ENCODE measurements around the gene PAK4.
"Not testable (repeated sequence)": the region's sequence is repeated elsewhere in the genome, so short reads cannot be mapped to it uniquely, and the experiment has no call there.

PAK4 gene

GRCh38 chr19:39130337-39131254, 5.0 kb downstream of the PAK4 start:
- no peak for DNase-seq (ENCODE audit: low spot score)

- DNase-seq (ENCODE audit: low spot score): no peak
These were observed 5.7 kb downstream of the PAK4 start for GRCh38 chr19:39131255-39131755.

- DNase-seq (ENCODE audit: low spot score): no peak
These were observed 6.9 kb downstream of the PAK4 start for GRCh38 chr19:39132344-39132969.

GRCh38 chr19:39133431-39134270, 8.1 kb downstream of the PAK4 start:
- no peak for DNase-seq (ENCODE audit: low spot score)

- DNase-seq (ENCODE audit: low spot score): no peak
These were observed 10.1 kb downstream of the PAK4 start for GRCh38 chr19:39135701-39136100.

- DNase-seq (ENCODE audit: low spot score): peak; percentile 39
These were observed 10.8 kb downstream of the PAK4 start for GRCh38 chr19:39136225-39136940.

- no peak for DNase-seq (ENCODE audit: low spot score)
These were observed 11.5 kb downstream of the PAK4 start for GRCh38 chr19:39137131-39137530.

GRCh38 chr19:39138221-39139211, 12.9 kb downstream of the PAK4 start:
- DNase-seq (ENCODE audit: low spot score): no peak

GRCh38 chr19:39139305-39139874, 13.8 kb downstream of the PAK4 start:
- DNase-seq (ENCODE audit: low spot score): no peak

GRCh38 chr19:39139971-39140453, 14.4 kb downstream of the PAK4 start:
- DNase-seq (ENCODE audit: low spot score): no peak

- DNase-seq (ENCODE audit: low spot score): no peak
These were observed 15.0 kb downstream of the PAK4 start for GRCh38 chr19:39140594-39140993.

GRCh38 chr19:39141929-39142328, 16.3 kb downstream of the PAK4 start:
- DNase-seq (ENCODE audit: low spot score): no peak

GRCh38 chr19:39142630-39143029, 17.0 kb downstream of the PAK4 start:
- no peak for DNase-seq (ENCODE audit: low spot score)

GRCh38 chr19:39143757-39144289, 18.2 kb downstream of the PAK4 start:
- not testable (repeated sequence) for DNase-seq (ENCODE audit: low spot score)

- no peak for DNase-seq (ENCODE audit: low spot score)
These were observed 18.9 kb downstream of the PAK4 start for GRCh38 chr19:39144290-39145071.

GRCh38 chr19:39145180-39145953, 19.8 kb downstream of the PAK4 start:
- DNase-seq (ENCODE audit: low spot score): no peak

- DNase-seq (ENCODE audit: low spot score): no peak
These were observed 20.5 kb downstream of the PAK4 start for GRCh38 chr19:39146091-39146490.

Measured in LoVo (cell line).